T-helper 2 cell treated with Interferon-gamma antibody and Interleukin-4, amounts not matched to agents 5 μg/mL and 100 μg/mL, for 36 hours (primary cell): ENCODE data around the gene STAB2.

Experiments
- DNase-seq: peaks from one replicate; pipeline ENCODE4 v3.0.0; 2021; ENCODE audit warnings: low spot score
- H3K27ac Mint-ChIP-seq: one replicate; pipeline ENCODE4 v1.8.0; 2021; ENCODE audit warnings: mild to moderate bottlenecking, mixed read lengths
- H3K27me3 Mint-ChIP-seq: one replicate; pipeline ENCODE4 v1.8.0; 2021; ENCODE audit warnings: low read depth, mixed read lengths
- H3K36me3 Mint-ChIP-seq: one replicate; pipeline ENCODE4 v1.8.0; 2021; ENCODE audit warnings: low read depth, mixed read lengths
- H3K4me1 Mint-ChIP-seq: one replicate; pipeline ENCODE4 v1.8.0; 2021; ENCODE audit warnings: low read depth, mixed read lengths
- H3K4me3 Mint-ChIP-seq: one replicate; pipeline ENCODE4 v1.8.0; 2022; ENCODE audit warnings: mild to moderate bottlenecking, moderate library complexity, mixed read lengths
- H3K9me3 Mint-ChIP-seq: one replicate; pipeline ENCODE4 v1.8.0; 2021; ENCODE audit warnings: mixed read lengths

The STAB2 gene

GRCh38 chr12:103586791-103587370 is at the start of gene STAB2:
Gene STAB2, plus strand, starts transcription at chr12:103587273. Its CDS starts 204 bp downstream, at chr12:103587477.
- no peaks in the 10 kb centered on the region for H3K27me3 Mint-ChIP-seq
- H3K36me3 Mint-ChIP-seq, result no peaks in the 10 kb centered on the region
- DNase-seq, result no peak
- no peaks in the 10 kb centered on the region for H3K9me3 Mint-ChIP-seq
- H3K4me1 Mint-ChIP-seq, result no peaks in the 10 kb centered on the region
- H3K27ac Mint-ChIP-seq, result no peak within 1 kb of the TSS
- no peak within 1 kb of the TSS for H3K4me3 Mint-ChIP-seq

GRCh38 chr12:103538397-103538796 is 48.7 kb upstream of the STAB2 start:
- Mint-ChIP-seq H3K9me3 (no peaks in the 10 kb centered on the region), H3K27ac (no peak overlapping the region), H3K27me3 (no peaks in the 10 kb centered on the region), H3K4me1 (peaks cover 6% of the 10 kb centered on the region), H3K36me3 (no peaks in the 10 kb centered on the region), H3K4me3 (no peak overlapping the region)
- DNase-seq, result no peak

- H3K36me3 Mint-ChIP-seq, result no peaks in the 10 kb centered on the region
- H3K27ac Mint-ChIP-seq, result no peak overlapping the region
- H3K4me3 Mint-ChIP-seq, result no peak overlapping the region
- H3K27me3 Mint-ChIP-seq, result no peaks in the 10 kb centered on the region
- H3K9me3 Mint-ChIP-seq, result no peaks in the 10 kb centered on the region
- no peak for DNase-seq
- peaks cover 6% of the 10 kb centered on the region for H3K4me1 Mint-ChIP-seq
Measured at GRCh38 chr12:103540319-103540718, 46.8 kb upstream of the STAB2 start.

- Mint-ChIP-seq H3K36me3 (no peaks in the 10 kb centered on the region), H3K27ac (no peak overlapping the region), H3K27me3 (peaks cover 2% of the 10 kb centered on the region), H3K4me1 (peaks cover 6% of the 10 kb centered on the region), H3K9me3 (no peaks in the 10 kb centered on the region), H3K4me3 (no peak overlapping the region)
- DNase-seq, result no peak
Measured at GRCh38 chr12:103542078-103542477, 45.0 kb upstream of the STAB2 start.

GRCh38 chr12:103546959-103547358 is 40.1 kb upstream of the STAB2 start:
- no peaks in the 10 kb centered on the region for H3K36me3 Mint-ChIP-seq
- H3K4me1 Mint-ChIP-seq, result peaks cover 3% of the 10 kb centered on the region
- no peaks in the 10 kb centered on the region for H3K9me3 Mint-ChIP-seq
- H3K4me3 Mint-ChIP-seq, result no peak overlapping the region
- H3K27ac Mint-ChIP-seq, result no peak overlapping the region
- peaks cover 8% of the 10 kb centered on the region for H3K27me3 Mint-ChIP-seq
- DNase-seq, result no peak

GRCh38 chr12:103547376-103547775 is 39.7 kb upstream of the STAB2 start:
- DNase-seq, result no peak
- peaks cover 3% of the 10 kb centered on the region for H3K4me1 Mint-ChIP-seq
- no peak overlapping the region for H3K27ac Mint-ChIP-seq
- peaks cover 11% of the 10 kb centered on the region for H3K27me3 Mint-ChIP-seq
- H3K4me3 Mint-ChIP-seq, result no peak overlapping the region
- no peaks in the 10 kb centered on the region for H3K9me3 Mint-ChIP-seq
- no peaks in the 10 kb centered on the region for H3K36me3 Mint-ChIP-seq

- no peak overlapping the region for H3K27ac Mint-ChIP-seq
- no peak for DNase-seq
- no peak overlapping the region for H3K4me3 Mint-ChIP-seq
- no peaks in the 10 kb centered on the region for H3K36me3 Mint-ChIP-seq
- H3K4me1 Mint-ChIP-seq, result peaks cover 3% of the 10 kb centered on the region
- no peaks in the 10 kb centered on the region for H3K9me3 Mint-ChIP-seq
- peaks cover 13% of the 10 kb centered on the region for H3K27me3 Mint-ChIP-seq
Measured at GRCh38 chr12:103547929-103548328, 39.1 kb upstream of the STAB2 start.

GRCh38 chr12:103548622-103549601 is 38.2 kb upstream of the STAB2 start:
- Mint-ChIP-seq H3K4me3 (no peak overlapping the region), H3K36me3 (no peaks in the 10 kb centered on the region), H3K4me1 (peaks cover 3% of the 10 kb centered on the region), H3K27me3 (peaks cover 13% of the 10 kb centered on the region), H3K9me3 (no peaks in the 10 kb centered on the region), H3K27ac (peak overlapping the region; percentile 51)
- peak; percentile 59 for DNase-seq

- H3K36me3 Mint-ChIP-seq, result no peaks in the 10 kb centered on the region
- no peaks in the 10 kb centered on the region for H3K4me1 Mint-ChIP-seq
Measured at GRCh38 chr12:103556890-103557627, 30.0 kb upstream of the STAB2 start.

GRCh38 chr12:103557628-103558010 is 29.5 kb upstream of the STAB2 start:
- Mint-ChIP-seq H3K27ac (no peak overlapping the region), H3K9me3 (no peaks in the 10 kb centered on the region), H3K36me3 (no peaks in the 10 kb centered on the region), H3K4me1 (no peaks in the 10 kb centered on the region), H3K4me3 (no peak overlapping the region), H3K27me3 (peaks cover under 1% of the 10 kb centered on the region)
- no peak for DNase-seq

More at GRCh38 chr12:103556890-103557627, 30.0 kb upstream of the STAB2 start:
- no peak overlapping the region for H3K4me3 Mint-ChIP-seq
- DNase-seq, result no peak
- no peaks in the 10 kb centered on the region for H3K9me3 Mint-ChIP-seq
- no peak overlapping the region for H3K27ac Mint-ChIP-seq
- H3K27me3 Mint-ChIP-seq, result peaks cover 4% of the 10 kb centered on the region

- H3K27ac Mint-ChIP-seq, result no peak overlapping the region
- H3K4me3 Mint-ChIP-seq, result no peak overlapping the region
- no peak for DNase-seq
- no peaks in the 10 kb centered on the region for H3K27me3 Mint-ChIP-seq
- no peaks in the 10 kb centered on the region for H3K36me3 Mint-ChIP-seq
- no peaks in the 10 kb centered on the region for H3K4me1 Mint-ChIP-seq
- H3K9me3 Mint-ChIP-seq, result no peaks in the 10 kb centered on the region
Measured at GRCh38 chr12:103558879-103559278, 28.2 kb upstream of the STAB2 start.

- Mint-ChIP-seq H3K27ac (no peak overlapping the region), H3K36me3 (no peaks in the 10 kb centered on the region), H3K4me1 (no peaks in the 10 kb centered on the region), H3K9me3 (peaks cover 11% of the 10 kb centered on the region), H3K27me3 (no peaks in the 10 kb centered on the region), H3K4me3 (no peak overlapping the region)
- no peak for DNase-seq
Measured at GRCh38 chr12:103560604-103561101, 26.4 kb upstream of the STAB2 start.

- Mint-ChIP-seq H3K36me3 (no peaks in the 10 kb centered on the region), H3K27ac (no peak overlapping the region), H3K4me3 (no peak overlapping the region), H3K27me3 (no peaks in the 10 kb centered on the region), H3K9me3 (peaks cover 16% of the 10 kb centered on the region), H3K4me1 (no peaks in the 10 kb centered on the region)
- DNase-seq, result no peak
Measured at GRCh38 chr12:103561174-103561573, 25.9 kb upstream of the STAB2 start.

GRCh38 chr12:103566398-103566797 is 20.7 kb upstream of the STAB2 start:
- Mint-ChIP-seq H3K27ac (no peak overlapping the region), H3K4me3 (no peak overlapping the region), H3K27me3 (peaks cover 28% of the 10 kb centered on the region), H3K36me3 (no peaks in the 10 kb centered on the region), H3K4me1 (no peaks in the 10 kb centered on the region), H3K9me3 (peaks cover 29% of the 10 kb centered on the region)
- no peak for DNase-seq
